SU-DHL-6 (cell line): ENCODE results near the gene LRRK1.

Source experiments
- EZH2phosphoT487 ChIP-seq: fragments of 200-600 bp; sonication (generic), shearing (Covaris generic); conservative IDR thresholded peaks from 2 replicates; pipeline ENCODE4 v1.6.1; 2018; ENCODE audit warnings: mild to moderate bottlenecking, antibody characterized with exemption, low read length, moderate library complexity, mixed read lengths
- TF ChIP-seq, protein P1 (sequence below): fragments of 200-600 bp; sonication (generic); IDR thresholded peaks from one replicate; pipeline ENCODE4 v1.5.1; 2017; ENCODE audit warnings: antibody characterized with exemption, mild to moderate bottlenecking, low read length, moderate library complexity; ENCODE audit not compliant: insufficient read depth, poor library complexity, severe bottlenecking

DNA sequence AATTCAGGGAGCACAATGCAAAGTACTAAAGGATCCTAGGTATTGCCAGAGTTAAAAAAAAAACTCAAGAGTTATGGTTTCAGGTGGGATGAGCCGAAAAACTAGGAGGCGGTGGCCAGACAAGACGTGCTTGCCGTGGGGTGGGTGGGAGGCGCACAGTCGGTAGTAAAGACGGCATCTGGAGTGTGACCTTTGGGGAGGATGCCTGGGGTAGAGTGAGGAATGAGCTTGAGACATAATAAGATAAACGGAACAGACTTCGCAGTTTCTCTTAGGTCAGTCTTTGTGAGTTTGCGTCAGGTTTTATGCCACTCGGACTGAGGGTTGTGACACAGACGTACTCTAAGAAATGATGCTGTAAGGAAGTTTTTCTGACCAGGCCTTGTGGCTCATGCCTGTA lies 139.6 kb downstream of the LRRK1 start:
- TF ChIP-seq, protein P1, sequence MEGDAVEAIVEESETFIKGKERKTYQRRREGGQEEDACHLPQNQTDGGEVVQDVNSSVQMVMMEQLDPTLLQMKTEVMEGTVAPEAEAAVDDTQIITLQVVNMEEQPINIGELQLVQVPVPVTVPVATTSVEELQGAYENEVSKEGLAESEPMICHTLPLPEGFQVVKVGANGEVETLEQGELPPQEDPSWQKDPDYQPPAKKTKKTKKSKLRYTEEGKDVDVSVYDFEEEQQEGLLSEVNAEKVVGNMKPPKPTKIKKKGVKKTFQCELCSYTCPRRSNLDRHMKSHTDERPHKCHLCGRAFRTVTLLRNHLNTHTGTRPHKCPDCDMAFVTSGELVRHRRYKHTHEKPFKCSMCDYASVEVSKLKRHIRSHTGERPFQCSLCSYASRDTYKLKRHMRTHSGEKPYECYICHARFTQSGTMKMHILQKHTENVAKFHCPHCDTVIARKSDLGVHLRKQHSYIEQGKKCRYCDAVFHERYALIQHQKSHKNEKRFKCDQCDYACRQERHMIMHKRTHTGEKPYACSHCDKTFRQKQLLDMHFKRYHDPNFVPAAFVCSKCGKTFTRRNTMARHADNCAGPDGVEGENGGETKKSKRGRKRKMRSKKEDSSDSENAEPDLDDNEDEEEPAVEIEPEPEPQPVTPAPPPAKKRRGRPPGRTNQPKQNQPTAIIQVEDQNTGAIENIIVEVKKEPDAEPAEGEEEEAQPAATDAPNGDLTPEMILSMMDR = no peak
- no peak for TF ChIP-seq EZH2phosphoT487
